ENCODE results near the gene UCN3. TPM values are rescaled to one million over a fixed set of nuclear protein-coding genes. Genes with fewer than 3 reads are reported as not detected.
"Not testable (repeated sequence)": the region's sequence is repeated elsewhere in the genome, so short reads cannot be mapped to it uniquely, and the experiment has no call there.

The UCN3 gene
- total RNA-seq, 1 donor from 2014 or later = not detected

DNA sequence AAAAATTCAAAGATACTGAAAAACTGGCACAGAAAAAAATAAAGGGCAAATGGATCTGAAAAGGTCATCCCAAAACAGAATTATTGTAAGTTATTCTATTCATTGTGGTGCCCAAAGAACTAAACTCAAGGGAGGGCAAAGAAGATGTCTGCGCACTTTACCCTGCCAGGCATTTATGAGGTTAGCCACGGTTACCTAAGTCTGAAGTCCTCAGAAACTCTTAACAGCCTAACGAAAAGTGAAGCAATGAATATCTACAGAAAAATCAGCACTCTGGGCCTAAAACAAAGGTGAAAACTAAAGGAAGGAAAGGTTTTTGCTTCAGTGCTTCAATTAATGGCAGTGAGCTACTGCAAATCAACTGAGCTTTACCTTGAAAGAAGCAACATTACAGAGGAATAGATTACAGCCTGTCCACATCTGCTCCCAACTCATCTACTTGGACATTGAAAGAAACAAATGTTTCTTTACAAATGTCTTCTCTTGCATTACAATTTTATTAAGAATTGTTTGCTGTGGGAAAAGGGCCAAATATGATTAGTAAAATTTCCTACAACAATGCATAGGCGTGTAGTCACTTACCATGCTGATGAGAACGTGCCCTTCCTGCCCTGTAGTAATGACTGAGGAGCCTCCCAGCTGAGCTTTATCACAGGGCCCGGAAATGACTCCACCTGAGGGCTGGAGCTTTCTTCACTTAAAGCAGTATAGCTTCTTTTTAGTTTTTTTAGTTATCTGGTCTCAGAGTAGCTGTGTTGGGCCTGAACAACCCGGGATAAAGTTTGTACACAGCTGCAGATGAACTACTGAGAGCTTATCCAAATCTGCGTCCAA is 39.7 kb downstream of the UCN3 start, which contains the start of gene TUBAL3:
TSS of gene TUBAL3 (minus strand) at position 621 of the 834 bp plus-strand sequence. CDS start at position 585, 36 bp downstream.
- DNase-seq (ENCODE audit: extremely low read depth, low read depth, low spot score) = no peak

DNA sequence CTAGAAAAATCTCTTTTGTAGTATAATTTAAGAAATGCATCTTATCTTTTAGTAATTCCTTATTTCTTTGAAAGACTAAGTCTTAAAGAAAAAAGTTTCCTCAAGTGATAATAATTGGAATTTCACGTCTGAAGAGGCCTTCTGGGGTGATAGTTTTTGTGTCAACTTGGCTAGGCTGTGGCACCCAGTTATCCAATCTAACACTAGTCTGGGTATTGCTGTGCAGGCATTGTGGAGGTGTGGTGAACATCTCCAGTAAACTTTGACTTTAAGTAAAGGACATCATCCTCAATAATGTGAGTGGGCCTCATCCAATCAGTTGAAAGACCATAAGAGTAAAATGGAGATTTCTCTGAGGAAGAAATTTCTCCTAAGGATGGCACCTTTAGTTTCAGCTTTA is 42.2 kb downstream of the UCN3 start:
- DNase-seq (ENCODE audit: extremely low read depth, low read depth, low spot score) = no peak

DNA sequence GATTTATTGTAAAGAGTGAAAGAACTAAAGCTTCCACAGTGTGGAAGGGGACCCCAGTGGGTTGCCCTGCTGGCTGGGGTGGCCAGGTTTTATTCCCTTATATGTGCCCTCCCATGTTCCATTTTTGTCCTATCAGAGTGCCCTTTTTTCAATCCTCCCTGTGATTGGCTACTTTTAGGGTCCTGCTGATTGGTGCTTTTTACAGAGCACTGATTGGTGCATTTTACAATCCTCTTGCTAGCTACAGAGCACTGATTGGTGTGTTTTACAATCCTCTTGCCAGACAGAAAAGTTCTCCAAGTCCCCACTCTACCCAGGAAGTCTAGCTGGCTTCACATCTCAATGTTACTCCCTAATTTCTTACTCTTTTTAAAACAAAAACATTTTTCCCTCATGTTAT is 46.0 kb downstream of the UCN3 start:
- DNase-seq (ENCODE audit: extremely low read depth, low read depth, low spot score) = not testable (repeated sequence)

DNA sequence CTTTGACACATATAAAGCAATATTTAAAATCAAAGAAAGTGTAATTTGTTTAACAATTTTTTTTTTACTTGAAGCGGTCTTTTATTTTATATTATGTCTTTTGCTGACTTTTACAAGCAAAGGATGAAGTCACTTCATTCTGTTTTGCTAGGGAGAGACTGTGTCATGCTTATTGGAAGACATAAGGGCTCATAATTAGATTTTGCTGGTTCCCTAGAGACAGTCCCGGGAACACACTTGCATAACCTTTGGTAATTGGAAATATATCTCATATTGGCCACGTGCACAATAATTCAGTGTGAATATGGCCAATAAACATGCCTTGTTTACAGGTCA is 47.1 kb downstream of the UCN3 start:
- DNase-seq (ENCODE audit: extremely low read depth, low read depth, low spot score) = no peak

DNA sequence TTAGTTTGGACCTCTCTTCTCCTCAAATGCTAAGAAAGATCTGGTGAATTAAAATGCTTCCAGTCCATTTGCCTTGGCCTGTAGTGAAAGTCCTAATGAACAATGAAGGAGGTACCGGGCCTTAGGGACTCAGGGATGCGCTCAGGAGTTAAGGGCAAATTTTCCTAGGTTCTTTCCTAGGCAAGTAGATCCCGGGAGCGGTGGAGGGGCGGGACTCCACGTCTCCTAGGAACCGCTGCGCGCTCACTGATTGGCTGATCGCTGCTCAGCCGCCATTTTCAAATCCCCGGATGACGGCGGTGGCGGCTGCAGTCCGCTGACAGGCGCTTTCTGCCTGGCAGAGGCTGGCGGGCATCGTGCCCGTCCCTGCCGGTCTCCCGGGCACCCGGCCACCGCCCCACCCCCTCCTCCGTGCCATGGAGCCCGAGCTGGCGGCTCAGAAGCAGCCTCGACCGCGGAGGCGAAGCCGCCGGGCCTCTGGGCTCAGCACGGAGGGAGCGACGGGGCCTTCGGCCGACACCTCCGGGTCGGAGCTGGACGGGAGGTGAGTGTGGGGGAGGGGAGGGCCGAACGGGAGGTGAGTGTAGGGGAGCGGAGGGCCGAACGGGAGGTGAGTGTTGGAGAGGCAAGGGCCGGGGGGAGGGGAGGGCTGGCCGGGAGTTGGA is 47.6 kb downstream of the UCN3 start, which contains the start of gene NET1:
TSS of gene NET1 (plus strand) at position 281 of the 665 bp plus-strand sequence. CDS start at position 417, 136 bp downstream.
- DNase-seq (ENCODE audit: extremely low read depth, low read depth, low spot score) = peak; percentile 45

DNA sequence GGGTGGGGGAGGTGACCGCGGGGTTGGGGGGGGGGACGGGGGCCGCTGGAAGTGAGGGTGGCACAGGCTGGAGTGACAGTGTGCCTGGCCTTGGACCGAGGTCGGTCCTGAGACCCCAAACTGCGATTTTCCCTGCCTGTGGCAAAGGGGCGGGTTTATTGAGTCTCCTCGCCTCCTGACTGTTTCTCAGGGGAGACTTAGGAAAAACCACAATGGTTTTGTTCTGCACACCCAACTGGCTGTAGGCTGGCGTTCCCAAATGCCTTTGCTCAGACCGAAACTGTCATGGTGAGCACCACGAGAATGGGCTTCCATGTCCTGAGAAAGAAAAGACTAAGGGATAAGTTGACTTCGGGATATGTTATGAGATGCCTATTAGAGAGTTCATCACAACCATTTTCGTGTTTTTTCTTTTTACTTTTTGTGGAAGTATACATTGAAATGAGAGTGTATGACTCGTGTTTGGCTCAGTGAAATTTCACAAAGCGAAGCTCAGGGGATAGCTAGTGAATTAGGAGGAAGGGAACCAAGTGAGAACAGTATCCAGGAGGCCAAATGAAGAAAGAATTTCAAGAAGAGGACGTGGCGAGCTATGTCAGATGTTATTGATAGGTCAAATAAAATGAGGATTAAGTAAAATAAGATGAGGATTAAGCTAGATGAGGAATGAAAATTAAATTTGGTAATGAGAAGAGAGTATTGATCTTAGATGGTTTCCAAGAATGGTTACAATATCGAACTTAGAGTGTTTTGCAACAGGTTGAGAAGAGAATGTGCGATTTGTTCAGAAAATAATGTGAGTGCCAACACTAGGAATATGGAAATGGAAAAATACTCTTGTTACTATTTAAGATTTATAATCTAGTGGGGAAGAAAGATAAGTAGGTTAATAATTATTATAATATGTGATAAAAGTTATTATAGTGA is 48.5 kb downstream of the UCN3 start:
- DNase-seq (ENCODE audit: extremely low read depth, low read depth, low spot score) = no peak

DNA sequence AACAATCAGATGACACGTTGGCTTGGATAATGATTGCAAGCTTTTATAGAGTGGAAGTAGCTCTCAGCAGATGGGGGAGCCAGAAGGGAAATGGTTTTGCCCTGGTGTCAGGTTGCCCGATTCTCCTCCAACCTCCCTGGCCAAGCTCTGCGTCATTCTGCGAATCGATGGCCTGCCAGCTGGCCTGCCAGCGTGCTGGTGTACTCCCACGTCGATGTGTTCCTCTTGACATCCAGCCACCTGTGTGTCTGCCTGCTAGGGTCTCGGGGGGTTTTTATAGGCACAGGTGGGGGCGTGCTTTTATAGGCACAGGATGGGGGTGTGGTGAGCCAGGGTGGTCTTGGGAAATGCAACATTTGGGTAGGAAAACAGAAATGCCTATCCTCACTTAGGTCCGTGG is 52.2 kb downstream of the UCN3 start:
- DNase-seq (ENCODE audit: extremely low read depth, low read depth, low spot score) = no peak

DNA sequence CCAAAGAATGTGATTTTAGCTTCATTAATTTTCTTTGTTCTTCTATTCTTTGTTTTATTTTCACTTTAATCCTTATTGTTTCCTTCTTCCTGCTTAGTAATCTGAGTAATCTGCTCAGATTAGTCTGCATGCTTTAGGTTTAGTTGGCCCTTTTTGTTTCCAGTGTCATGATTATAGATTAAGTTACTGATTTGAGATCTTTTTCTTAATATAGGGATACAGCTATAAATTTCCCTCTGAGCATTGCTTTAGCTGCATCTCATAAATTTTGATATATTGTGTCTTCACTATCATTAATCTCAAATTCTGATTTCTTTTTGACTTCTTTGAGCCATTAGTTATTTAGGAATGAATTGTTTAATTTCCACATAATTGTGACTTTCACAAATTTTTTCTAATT is 53.8 kb downstream of the UCN3 start:
- no peak for DNase-seq (ENCODE audit: extremely low read depth, low read depth, low spot score)

DNA sequence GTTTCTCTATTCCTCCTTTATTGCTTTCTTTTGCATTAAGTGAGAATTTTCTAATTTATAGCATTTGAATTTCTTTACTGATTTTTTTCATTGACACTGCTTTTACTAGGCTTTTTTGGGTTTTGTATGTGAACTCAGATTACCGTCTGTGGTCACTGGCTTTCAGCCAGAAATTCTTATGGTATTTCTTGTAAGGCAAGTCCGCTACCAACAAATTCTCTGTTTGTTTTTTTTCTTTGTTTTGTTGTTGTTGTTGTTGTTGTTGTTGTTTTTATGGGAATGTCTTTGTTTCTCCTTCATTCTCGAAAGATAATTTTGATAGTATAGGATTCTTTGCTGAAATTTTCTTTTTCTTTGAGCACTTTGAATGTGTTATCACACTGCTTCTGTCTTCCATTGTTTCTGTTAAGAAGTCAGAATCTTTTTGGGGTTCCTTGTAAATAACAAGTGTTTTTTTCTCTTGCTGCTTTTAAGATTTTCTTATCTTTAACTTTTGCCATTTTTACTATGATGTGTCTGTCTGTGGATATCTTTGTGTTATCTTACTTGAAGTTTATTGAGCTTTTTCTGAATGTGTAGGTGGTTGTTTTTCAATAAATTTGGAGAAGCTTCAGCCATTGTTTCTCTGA is 54.8 kb downstream of the UCN3 start:
- DNase-seq (ENCODE audit: extremely low read depth, low read depth, low spot score) = no peak

DNA sequence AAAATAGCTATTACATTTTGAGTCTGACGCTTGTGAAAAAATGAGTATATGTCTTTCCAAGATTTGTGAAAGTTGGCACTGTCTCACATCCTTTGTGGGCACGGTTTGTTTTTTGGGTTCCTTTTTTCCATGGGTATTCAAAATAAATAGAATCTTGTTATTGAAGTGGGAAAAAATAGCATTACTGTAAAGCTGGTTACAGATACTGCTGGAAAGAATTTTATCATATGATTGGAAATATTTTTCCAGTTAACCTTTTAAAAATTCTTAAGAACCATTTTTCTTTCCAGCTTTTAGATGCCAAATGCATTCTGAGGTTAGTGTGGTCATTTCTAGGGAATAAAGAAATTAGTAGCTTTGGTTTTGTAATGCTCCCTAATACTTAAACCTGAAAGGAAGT is 59.0 kb downstream of the UCN3 start:
- DNase-seq (ENCODE audit: extremely low read depth, low read depth, low spot score) = no peak

Other genes with a start within 250 kb of the UCN3 start
- not detected in 2 replicates for gene AKR1C8, start 179.8 kb upstream of the UCN3 start, total RNA-seq
- not detected in 2 replicates for gene AKR1C4, start 168.1 kb upstream of the UCN3 start, total RNA-seq
- 0.12 TPM in 1 of 2 replicates, not detected in the other for gene TUBAL3, start 39.9 kb downstream of the UCN3 start, total RNA-seq
- 25.7 and 48.1 TPM in 2 replicates for gene NET1, start 47.6 kb downstream of the UCN3 start, total RNA-seq
- gene CALML5, start 134.6 kb downstream of the UCN3 start, total RNA-seq = not detected in 2 replicates
- not detected in 2 replicates for gene CALML3, start 160.0 kb downstream of the UCN3 start, total RNA-seq

Data from glomerular endothelial cell (primary cell).